Osteoblast (primary cell): Measurements from ENCODE around the gene MRPL27. TPM values are rescaled to one million over a fixed set of nuclear protein-coding genes. Genes with fewer than 3 reads are reported as not detected.

Source experiments
- DNase-seq: peaks from one replicate; pipeline ENCODE4 v3.0.0; 2011; ENCODE audit warnings: low spot score, mixed read lengths; ENCODE audit not compliant: insufficient read length; ENCODE audit errors: missing footprints
- H2AFZ ChIP-seq: 2 replicates; pipeline ENCODE4 v1.6.0; 2011; ENCODE audit warnings: mild to moderate bottlenecking, low read length
- H3K27ac ChIP-seq: 2 replicates; pipeline ENCODE4 v1.5.1; 2011; ENCODE audit warnings: mild to moderate bottlenecking, low read depth, low read length, moderate library complexity
- H3K27me3 ChIP-seq: 2 replicates; pipeline ENCODE4 v1.6.0; 2012; ENCODE audit warnings: mild to moderate bottlenecking, control low read depth, inconsistent platforms, low read length, moderate library complexity; ENCODE audit not compliant: insufficient read depth
- H3K36me3 ChIP-seq: 2 replicates; pipeline ENCODE4 v1.5.1; 2011; ENCODE audit warnings: mild to moderate bottlenecking, low read length, control low read depth, moderate library complexity; ENCODE audit not compliant: insufficient read depth
- H3K4me1 ChIP-seq: 2 replicates; pipeline ENCODE4 v1.5.1; 2011; ENCODE audit warnings: mild to moderate bottlenecking, low read length, control low read depth, moderate library complexity; ENCODE audit not compliant: insufficient read depth
- H3K4me2 ChIP-seq: 2 replicates; pipeline ENCODE4 v1.6.0; 2011; ENCODE audit warnings: mild to moderate bottlenecking, low read length; ENCODE audit not compliant: insufficient read depth
- H3K4me3 ChIP-seq: fragments of 200-600 bp; sonication (generic); 3 replicates; pipeline ENCODE4 v1.5.1; 2012; ENCODE audit warnings: mild to moderate bottlenecking, low read length, inconsistent platforms; ENCODE audit not compliant: insufficient read depth
- H3K79me2 ChIP-seq: 2 replicates; pipeline ENCODE4 v1.6.0; 2012; ENCODE audit warnings: mild to moderate bottlenecking, low read length, control low read depth, inconsistent platforms; ENCODE audit not compliant: insufficient read depth
- H3K9me3 ChIP-seq: 2 replicates; pipeline ENCODE4 v1.5.1; 2011; ENCODE audit warnings: low read depth, low read length, control low read depth
- H4K20me1 ChIP-seq: 2 replicates; pipeline ENCODE4 v1.6.0; 2012; ENCODE audit warnings: mild to moderate bottlenecking, low read length, control low read depth; ENCODE audit not compliant: insufficient read depth
- CTCF ChIP-seq: IDR thresholded peaks from 2 replicates; pipeline ENCODE4 v1.5.1; 2011; ENCODE audit warnings: mild to moderate bottlenecking, low read depth, low read length, moderate library complexity; ENCODE audit errors: extremely low read depth
- total RNA-seq: library from RNA; depleted of rRNA; stranded (reverse); fragments of >200 nt; gene quantifications from 2 replicates; pipeline ENCODE4 v1.2.3, GENCODE V29; 2012

Gene MRPL27
- total RNA-seq, 1 donor = 55.7 TPM

GRCh38 chr17:50348522-50349242 is 24.3 kb downstream of the MRPL27 start:
- Histone ChIP-seq H3K27ac (peak overlapping the region; percentile 14), H3K79me2 (peaks cover 66% of the 10 kb centered on the region), H2AFZ (no peak overlapping the region), H4K20me1 (peaks cover 50% of the 10 kb centered on the region), H3K9me3 (no peaks in the 10 kb centered on the region), H3K36me3 (peaks cover 9% of the 10 kb centered on the region), H3K4me2 (peak overlapping the region; percentile 92), H3K4me1 (peaks cover 32% of the 10 kb centered on the region), H3K4me3 (no peak overlapping the region), H3K27me3 (no peaks in the 10 kb centered on the region)
- no peak for TF ChIP-seq CTCF
- peak; percentile 97 for DNase-seq

- peaks cover 43% of the 10 kb centered on the region for H4K20me1 ChIP-seq
- H3K4me2 ChIP-seq = peak overlapping the region; percentile 92
- peak overlapping the region; percentile 90 for H3K4me3 ChIP-seq
- H3K27ac ChIP-seq = no peak overlapping the region
- H3K36me3 ChIP-seq = peaks cover 3% of the 10 kb centered on the region
- H3K27me3 ChIP-seq = no peaks in the 10 kb centered on the region
- H3K4me1 ChIP-seq = peaks cover 32% of the 10 kb centered on the region
- TF ChIP-seq CTCF = no peak
- no peak overlapping the region for H2AFZ ChIP-seq
- no peak for DNase-seq
- no peaks in the 10 kb centered on the region for H3K9me3 ChIP-seq
- H3K79me2 ChIP-seq = peaks cover 62% of the 10 kb centered on the region
Measured at GRCh38 chr17:50347894-50348291, 25.1 kb downstream of the MRPL27 start.

- no peaks in the 10 kb centered on the region for H3K9me3 ChIP-seq
- no peak for TF ChIP-seq CTCF
- H3K4me3 ChIP-seq = peak overlapping the region; percentile 90
- no peaks in the 10 kb centered on the region for H3K27me3 ChIP-seq
- no peaks in the 10 kb centered on the region for H3K36me3 ChIP-seq
- DNase-seq = no peak
- H2AFZ ChIP-seq = peak overlapping the region; percentile 65
- peaks cover 37% of the 10 kb centered on the region for H4K20me1 ChIP-seq
- peak overlapping the region; percentile 92 for H3K4me2 ChIP-seq
- H3K4me1 ChIP-seq = peaks cover 32% of the 10 kb centered on the region
- H3K79me2 ChIP-seq = peaks cover 56% of the 10 kb centered on the region
- peak overlapping the region; percentile 70 for H3K27ac ChIP-seq
Measured at GRCh38 chr17:50347117-50347893, 25.7 kb downstream of the MRPL27 start.
